GM21367 (cell line): ENCODE results near the gene BAIAP2.

ENCODE experiments used
- ATAC-seq: cut with Tn5 transposase; IDR thresholded peaks from one replicate; pipeline ENCODE4 v1.9.1; 2021; ENCODE audit not compliant: unreplicated experiment

The BAIAP2 gene

GRCh38 chr17:81050645-81051625, 16.0 kb downstream of the BAIAP2 start:
- ATAC-seq = no peak

DNA sequence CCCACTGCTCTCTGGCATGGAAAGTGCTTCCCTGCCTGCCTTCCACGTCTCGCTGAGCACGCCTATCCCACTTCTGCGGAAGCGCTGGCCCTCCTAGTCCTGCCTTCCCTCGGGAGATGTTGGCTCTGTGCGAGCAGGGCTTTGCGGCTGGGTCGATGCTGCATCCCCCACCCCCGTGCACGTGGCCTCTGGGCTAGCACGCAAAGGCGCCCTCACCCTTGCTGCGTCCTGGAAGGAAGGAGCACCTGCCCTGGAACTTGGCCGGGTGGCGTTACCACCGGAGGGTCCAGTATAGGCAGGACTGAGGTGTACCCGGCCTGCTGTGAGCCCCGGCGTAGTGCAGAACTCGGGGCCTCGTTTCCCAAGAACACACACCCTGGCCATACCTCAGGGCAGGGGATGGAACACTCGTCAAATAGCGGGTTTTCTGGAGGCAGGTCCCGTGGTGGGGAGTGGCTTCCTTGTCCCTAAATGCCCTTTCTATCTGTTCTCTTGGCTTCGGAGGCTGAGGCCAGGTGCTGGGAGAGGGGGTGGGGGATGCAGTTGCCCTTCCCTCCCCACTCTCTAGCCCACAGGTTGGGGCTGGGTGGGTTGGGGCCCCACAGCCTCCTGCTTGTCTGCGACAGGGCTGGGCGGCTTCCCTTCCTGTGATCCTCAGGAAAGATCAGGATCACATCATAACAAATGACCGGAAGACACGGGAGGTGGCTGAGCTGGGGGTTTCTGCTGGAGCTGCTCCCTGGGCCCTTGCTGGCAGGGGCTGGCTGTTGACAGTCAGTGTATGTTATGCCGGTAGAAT, 17.4 kb downstream of the BAIAP2 start:
- no peak for ATAC-seq

DNA sequence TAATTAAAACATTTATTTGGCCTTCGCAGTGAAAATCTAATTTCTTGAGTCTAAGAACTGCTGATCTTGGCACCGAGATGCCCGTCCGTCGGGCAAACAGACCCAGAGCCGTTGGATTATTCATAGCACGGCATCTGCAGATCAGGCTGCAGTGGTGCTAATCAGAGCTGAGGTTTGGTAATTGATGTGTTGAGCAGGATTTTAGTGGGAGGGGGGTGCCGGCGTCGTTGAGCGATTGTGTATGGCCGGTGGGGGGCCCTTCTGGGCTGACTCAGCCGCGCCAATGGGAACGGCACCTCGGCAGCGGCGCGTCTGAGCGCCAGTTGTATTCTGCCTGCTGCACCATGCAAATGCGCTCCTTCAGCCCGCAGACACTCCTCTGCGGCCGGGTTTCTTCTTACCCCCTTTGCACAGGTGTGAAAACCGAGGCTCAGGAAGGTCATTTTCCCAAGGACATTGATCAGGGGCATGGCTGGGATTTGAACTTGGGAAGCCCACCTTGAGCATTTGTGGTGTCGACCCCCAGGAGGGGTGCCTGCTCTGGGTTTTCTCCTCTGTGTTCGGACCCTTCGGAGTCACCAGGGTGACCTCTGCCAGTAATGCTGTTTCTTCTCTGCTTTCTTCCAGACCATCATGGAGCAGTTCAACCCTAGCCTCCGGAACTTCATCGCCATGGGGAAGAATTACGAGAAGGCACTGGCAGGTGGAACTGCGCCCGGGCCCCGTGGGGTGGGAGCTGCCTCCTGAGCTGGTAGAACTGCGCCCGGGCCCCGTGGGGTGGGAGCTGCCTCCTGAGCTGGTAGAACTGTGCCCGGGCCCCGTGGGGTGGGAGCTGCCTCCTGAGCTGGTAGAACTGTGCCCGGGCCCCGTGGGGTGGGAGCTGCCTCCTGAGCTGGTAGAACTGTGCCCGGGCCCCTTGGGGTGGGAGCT, 18.4 kb downstream of the BAIAP2 start:
- no peak for ATAC-seq

DNA sequence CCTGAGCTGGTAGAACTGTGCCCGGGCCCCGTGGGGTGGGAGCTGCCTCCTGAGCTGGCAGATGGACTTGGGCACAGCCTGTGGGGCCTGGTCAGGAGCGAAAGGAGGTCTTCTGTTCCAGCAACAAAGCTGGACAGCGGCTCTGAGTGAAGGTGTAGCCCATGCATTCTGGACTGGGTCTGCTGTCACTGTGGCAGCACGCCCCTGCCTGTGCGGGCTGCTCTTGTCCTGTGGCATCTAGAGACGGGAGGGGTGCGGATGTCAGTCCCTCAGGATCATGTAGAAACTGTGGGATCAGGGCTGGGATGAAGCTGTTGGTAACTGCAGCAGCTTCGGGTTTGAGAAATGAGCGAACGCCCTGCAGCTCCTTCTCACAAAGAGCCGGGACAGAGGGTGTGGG, 19.4 kb downstream of the BAIAP2 start:
- no peak for ATAC-seq

- ATAC-seq = no peak
Observed at GRCh38 chr17:81054881-81055370, 20.0 kb downstream of the BAIAP2 start.

DNA sequence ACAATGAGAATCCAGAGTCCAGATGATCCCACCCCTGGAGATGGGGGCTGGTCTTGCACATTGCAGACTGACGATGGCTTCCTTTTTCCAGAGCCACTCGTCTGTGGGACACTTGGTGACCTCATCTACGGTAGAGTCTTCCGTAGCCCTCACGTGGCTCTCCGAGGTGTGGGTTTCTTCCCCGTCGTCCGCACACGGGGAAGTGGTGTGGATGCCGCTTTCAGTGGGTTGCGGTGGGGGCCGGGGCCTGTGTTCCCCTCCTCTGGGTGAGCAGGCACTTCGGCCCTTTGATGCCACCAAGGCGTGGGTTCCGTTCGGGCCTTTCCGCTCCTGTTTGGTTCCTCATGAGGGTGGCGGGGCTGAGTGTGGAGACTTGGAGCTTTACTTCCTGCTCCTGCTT, 21.4 kb downstream of the BAIAP2 start:
- ATAC-seq = no peak

- ATAC-seq = no peak
Observed at GRCh38 chr17:81057079-81057730, 22.3 kb downstream of the BAIAP2 start.

DNA sequence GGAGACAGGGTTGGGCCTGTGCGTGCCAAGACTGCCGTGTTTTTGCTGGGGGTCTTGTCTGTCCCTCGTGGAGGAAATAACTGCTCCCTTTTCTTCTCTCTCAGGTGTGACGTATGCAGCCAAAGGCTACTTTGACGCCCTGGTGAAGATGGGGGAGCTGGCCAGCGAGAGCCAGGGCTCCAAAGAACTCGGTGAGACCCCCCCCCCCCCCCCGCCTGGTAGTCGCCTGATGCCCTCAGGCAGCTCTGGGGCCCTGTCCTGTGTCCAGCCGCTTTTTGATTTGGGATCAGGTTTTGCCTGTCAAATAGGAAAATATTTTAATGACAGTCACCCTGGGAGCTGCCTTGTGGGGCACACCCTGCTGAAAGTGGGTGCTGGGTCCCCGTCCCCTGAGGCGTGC, 22.8 kb downstream of the BAIAP2 start:
- ATAC-seq = no peak

GRCh38 chr17:81058263-81058871, 23.4 kb downstream of the BAIAP2 start:
- no peak for ATAC-seq

DNA sequence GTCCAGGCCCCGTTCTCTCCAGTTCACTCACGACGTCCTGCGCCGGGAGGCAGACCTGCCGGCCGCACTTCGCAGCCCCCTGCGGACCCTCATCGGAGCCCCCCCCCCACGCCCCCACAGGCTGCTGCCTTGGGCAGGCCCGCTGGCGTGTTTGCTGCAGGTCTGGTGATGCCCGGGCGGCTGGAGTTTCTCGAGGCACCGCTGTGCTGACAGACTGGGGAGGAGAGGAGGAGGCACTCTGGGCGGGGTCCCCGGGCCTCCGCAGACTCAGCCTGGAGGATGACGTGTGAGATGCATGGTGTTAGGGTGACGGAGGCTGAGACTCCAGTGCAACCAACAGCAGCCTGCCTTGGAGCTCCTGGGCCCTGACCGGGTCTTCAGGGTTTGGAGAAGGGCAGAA, 24.1 kb downstream of the BAIAP2 start:
- ATAC-seq = no peak

DNA sequence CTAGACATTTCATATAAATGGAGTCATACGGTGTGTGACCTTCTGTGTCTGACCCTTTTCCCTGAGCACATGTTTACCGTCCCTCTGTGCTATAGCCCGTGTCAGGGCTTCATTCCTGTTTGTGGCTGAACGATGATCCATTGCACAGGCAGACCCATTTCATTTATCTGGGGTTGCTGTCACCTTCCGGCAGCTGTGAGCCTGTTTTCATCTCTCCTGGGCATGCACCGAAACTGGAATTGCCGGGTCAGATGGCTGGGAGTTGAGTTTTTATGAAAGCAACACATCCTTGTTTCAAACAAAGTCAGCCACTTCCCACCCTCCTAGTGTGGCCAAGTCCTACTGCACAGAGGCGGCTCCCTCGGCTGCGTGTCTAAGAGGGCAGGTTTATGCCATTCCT, 25.5 kb downstream of the BAIAP2 start:
- ATAC-seq = no peak

DNA sequence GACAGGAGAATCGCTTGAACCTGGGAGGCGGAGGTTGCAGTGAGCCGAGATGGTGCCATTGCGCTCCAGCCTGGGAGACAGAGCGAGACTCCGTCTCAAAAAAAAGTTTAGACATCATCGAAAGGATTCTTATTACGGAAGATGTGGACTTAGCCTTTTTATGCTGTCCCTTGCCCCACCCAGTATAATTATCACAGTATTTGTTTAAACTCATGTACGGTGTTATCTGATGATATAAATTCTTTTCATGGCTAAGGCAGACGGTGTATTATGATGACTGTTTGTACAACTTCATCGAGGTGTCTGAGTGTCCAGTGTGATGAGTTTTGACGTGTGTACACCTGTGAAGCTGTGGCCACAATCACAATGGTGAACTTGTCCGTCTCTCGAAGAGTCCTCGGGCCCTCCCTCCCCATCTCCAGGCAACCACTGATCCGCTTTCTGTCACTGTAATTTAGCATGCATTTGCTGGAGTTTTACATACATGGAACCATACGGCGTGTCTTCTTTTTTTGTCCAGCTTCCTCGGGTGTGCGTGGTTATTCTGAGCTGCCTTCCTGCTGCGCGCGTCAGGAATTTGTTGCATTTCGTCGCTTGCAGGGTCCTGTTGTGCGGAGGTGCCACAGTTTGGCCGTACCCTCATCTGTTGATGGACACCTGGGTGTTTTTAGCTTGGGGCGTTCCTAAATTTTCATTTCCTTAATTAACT, 26.2 kb downstream of the BAIAP2 start:
- ATAC-seq = no peak

GRCh38 chr17:81062014-81062780, 27.2 kb downstream of the BAIAP2 start:
- ATAC-seq = no peak

DNA sequence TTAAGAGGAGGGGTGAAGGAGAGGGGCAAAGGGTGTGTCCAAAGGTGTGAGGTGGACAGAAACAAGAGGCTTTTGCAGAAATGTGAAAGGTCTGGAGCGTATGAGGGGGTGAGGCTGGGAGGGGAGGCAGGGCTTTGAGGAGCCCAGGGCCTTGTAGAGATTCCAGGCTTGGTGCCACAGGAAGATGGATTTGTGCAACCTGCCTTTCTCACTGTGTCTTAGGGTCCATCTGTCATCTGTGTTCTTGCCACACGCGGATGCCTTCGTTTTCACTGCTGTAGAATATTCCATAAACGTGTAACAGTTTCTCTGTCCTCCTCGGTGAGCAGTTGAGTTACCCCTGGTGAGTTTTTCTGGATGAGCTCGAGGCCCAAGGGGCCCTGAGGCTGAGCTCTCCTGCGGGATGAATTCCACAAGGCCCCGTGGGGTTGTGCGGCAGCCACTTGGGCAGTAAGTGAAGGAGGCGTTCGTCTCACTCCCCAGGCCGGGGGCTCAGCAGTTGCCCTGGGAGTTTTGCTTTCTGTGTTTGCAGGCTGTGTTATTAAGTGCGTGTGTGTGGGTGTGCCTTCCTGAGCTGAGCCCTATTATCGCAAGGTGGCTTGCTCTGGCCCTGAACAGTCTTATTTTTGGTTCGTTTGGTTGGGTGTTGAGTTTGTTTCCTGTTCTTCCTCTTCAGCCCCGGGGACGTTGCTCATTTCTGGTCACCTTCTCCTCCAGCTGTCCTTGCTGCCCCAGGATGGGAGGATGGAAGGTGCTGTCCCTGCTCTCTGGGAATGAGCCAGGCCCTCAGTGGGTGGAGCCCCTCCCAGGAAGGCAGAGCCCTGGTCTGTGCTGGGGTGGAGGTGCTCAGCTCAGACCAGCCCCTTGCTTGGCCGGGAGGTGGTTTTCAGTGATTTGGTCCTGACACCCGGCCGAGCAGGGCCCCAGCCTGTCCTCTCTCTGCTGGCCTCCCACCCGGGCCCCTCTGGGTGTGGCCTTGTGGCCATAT, 28.4 kb downstream of the BAIAP2 start:
- no peak for ATAC-seq

- ATAC-seq = no peak
Observed at GRCh38 chr17:81064678-81065475, 29.9 kb downstream of the BAIAP2 start.

GRCh38 chr17:81065500-81065899, 30.5 kb downstream of the BAIAP2 start:
- ATAC-seq = no peak
